Naive thymus-derived CD4-positive, alpha-beta T cell (primary cell): ENCODE measurements around the gene PDXP. TPM values are rescaled to one million over a fixed set of nuclear protein-coding genes. Genes with fewer than 3 reads are reported as not detected.

Experiments
- ATAC-seq: fragments of 150-1000 bp; cut with Tn5 transposase; 2 replicates; pipeline ENCODE4 v1.10.0; 2021; ENCODE audit warnings: mild to moderate bottlenecking, moderate library complexity
- CTCF ChIA-PET: fragments of 350-600 bp; sonication (Branson Sonifier 250); formaldehyde crosslinking; loops from one replicate; lab custom pipeline; 2021; ENCODE audit warnings: antibody characterized with exemption; lab: Charles Lee
- POLR2A ChIA-PET: fragments of 350-600 bp; sonication (Branson Sonifier 250); formaldehyde crosslinking; loops from one replicate; lab custom pipeline; 2021; ENCODE audit warnings: antibody characterized with exemption, inconsistent platforms; lab: Charles Lee
- DNase-seq, 9 donors: peaks; one replicate each; pipeline versions ENCODE4 v3.0.0 to v3.0.0-alpha.2; 2020 to 2022; ENCODE audit warnings: mixed read lengths in 1 of 9
- H3K27ac ChIP-seq: one replicate; pipeline ENCODE4 v1.7.0; 2013; ENCODE audit warnings: mild to moderate bottlenecking, low read depth, low read length, moderate library complexity
- H3K27me3 ChIP-seq, 2 donors: one replicate each; pipeline ENCODE4 v1.7.0; 2013; ENCODE audit warnings: low read length in 2 of 2, mild to moderate bottlenecking in 2 of 2, moderate library complexity in 2 of 2; ENCODE audit not compliant: control insufficient read depth in 2 of 2, insufficient read depth in 2 of 2
- H3K36me3 ChIP-seq, 3 experiments: 1 replicate in 2 of 3; 2 replicates in 1 of 3; pipeline ENCODE4 v1.7.0; 2013; ENCODE audit warnings: low read length in 3 of 3, mild to moderate bottlenecking in 3 of 3, moderate library complexity in 1 of 3; ENCODE audit not compliant: insufficient read depth in 3 of 3, control insufficient read depth in 2 of 3
- H3K4me1 ChIP-seq, 2 donors: one replicate each; pipeline ENCODE4 v1.7.0; 2013; ENCODE audit warnings: low read length in 2 of 2, mild to moderate bottlenecking in 2 of 2, moderate library complexity in 1 of 2; ENCODE audit not compliant: control insufficient read depth in 2 of 2, insufficient read depth in 2 of 2
- H3K4me3 ChIP-seq: 2 replicates; pipeline ENCODE4 v1.7.0; 2013; ENCODE audit warnings: mild to moderate bottlenecking, low read length
- H3K9me3 ChIP-seq, 3 experiments: 1 replicate in 2 of 3; 2 replicates in 1 of 3; pipeline ENCODE4 v1.7.0; 2013; ENCODE audit warnings: low read length in 3 of 3; ENCODE audit not compliant: control insufficient read depth in 2 of 3
- H3K27ac Mint-ChIP-seq, 9 donors: one replicate each; pipeline ENCODE4 v1.8.0; 2020 to 2022; ENCODE audit warnings: mixed read lengths in 9 of 9, mild to moderate bottlenecking in 8 of 9, moderate library complexity in 5 of 9, inconsistent platforms in 2 of 9
- H3K27me3 Mint-ChIP-seq, 5 donors: one replicate each; pipeline ENCODE4 v1.8.0; 2021 to 2022; ENCODE audit warnings: mixed read lengths in 5 of 5, mild to moderate bottlenecking in 1 of 5
- H3K36me3 Mint-ChIP-seq, 5 donors: one replicate each; pipeline ENCODE4 v1.8.0; 2020 to 2022; ENCODE audit warnings: mixed read lengths in 5 of 5, mild to moderate bottlenecking in 3 of 5, inconsistent platforms in 1 of 5
- H3K4me1 Mint-ChIP-seq, 7 donors: one replicate each; pipeline ENCODE4 v1.8.0; 2020 to 2022; ENCODE audit warnings: mixed read lengths in 7 of 7, mild to moderate bottlenecking in 3 of 7, inconsistent platforms in 1 of 7
- H3K4me3 Mint-ChIP-seq, 10 donors: one replicate each; pipeline ENCODE4 v1.8.0; 2020 to 2022; ENCODE audit warnings: mild to moderate bottlenecking in 10 of 10, mixed read lengths in 10 of 10, moderate library complexity in 6 of 10, inconsistent platforms in 2 of 10
- H3K9me3 Mint-ChIP-seq, 11 donors: one replicate each; pipeline ENCODE4 v1.8.0; 2020 to 2022; ENCODE audit warnings: mixed read lengths in 11 of 11, mild to moderate bottlenecking in 4 of 11, inconsistent platforms in 1 of 11, moderate library complexity in 1 of 11
- intact Hi-C, 2 donors: fragments of 100-400 bp; cut with micrococcal nuclease; formaldehyde crosslinking; loops; one replicate each; pipeline ENCODE4 v1.15.1; 2023
- polyA plus RNA-seq, 2 donors: library from polyadenylated mRNA; unstranded; fragments of 300-500 nt; fragmentation: Illumina TruSeq; gene quantifications; one replicate each; pipeline ENCODE4 v1.2.3, GENCODE V29; 2021
- total RNA-seq, 6 experiments: library from RNA in 5 of 6; stranded (reverse) in 5 of 6; gene quantifications; 1 replicate in 5 of 6; 2 replicates in 1 of 6; pipeline ENCODE4 v1.2.3 and lab custom pipeline; 2021 to 2026

PDXP gene
- total and polyA plus RNA-seq, 7 experiments from 2014 or later, result 1.9 to 27.4 (median 4.9) TPM

GRCh38 chr22:37681556-37682049, 23.1 kb downstream of the PDXP start:
- H3K9me3 ChIP-seq, result no peaks in the 10 kb centered on the region
- intact Hi-C loops, result loop anchor here (1.0 to 10.0 kb wide), 6 partner anchors 20 to 142 kb away; partner anchors contain the start of genes GCAT (in 1 of the 2) and GGA1 (in 1 of the 2)
- peaks cover 18 to 20% of the 10 kb centered on the region in 2 donors for H3K4me1 ChIP-seq
- peak overlapping the region in 8 of 9 donors; percentile 31 to 74 (median 44) for H3K27ac Mint-ChIP-seq
- no peak overlapping the region for H3K4me3 ChIP-seq
- POLR2A ChIA-PET, result interaction anchor here (0.6 to 4.0 kb wide), 15 partner anchors 8 to 1365 kb away, joined by 3 to 27 read pairs (median 3); partner anchors contain the start of genes GGA1 and PDXP
- H3K27me3 Mint-ChIP-seq, result no peaks in the 10 kb centered on the region
- no peaks in the 10 kb centered on the region for H3K9me3 Mint-ChIP-seq
- peaks cover 0 to 5% (median 0%) of the 10 kb centered on the region in 3 experiments for H3K36me3 ChIP-seq
- H3K36me3 Mint-ChIP-seq, result peaks cover 0 to 6% (median 0%) of the 10 kb centered on the region in 5 donors
- no peaks in the 10 kb centered on the region for H3K27me3 ChIP-seq
- DNase-seq, result peak; percentile 48 to 74 (median 65)
- CTCF ChIA-PET, result interaction anchor here (0.6 to 13.7 kb wide), 15 partner anchors 10 to 146 kb away, joined by 3 to 254 read pairs (median 5); partner anchors contain the start of genes GGA1, PDXP and SH3BP1
- peaks cover 9 to 37% (median 33%) of the 10 kb centered on the region in 7 donors for H3K4me1 Mint-ChIP-seq
- H3K4me3 Mint-ChIP-seq, result peak overlapping the region in 2 of 10 donors; percentile 25 to 47
- no peak overlapping the region for H3K27ac ChIP-seq
- peak; percentile 37 for ATAC-seq

- Histone ChIP-seq H3K4me1 (peaks cover 19 to 24% of the 10 kb centered on the region in 2 donors), H3K4me3 (no peak overlapping the region), H3K27me3 (no peaks in the 10 kb centered on the region), H3K36me3 (peaks cover 0 to 25% (median 6%) of the 10 kb centered on the region in 3 experiments), H3K27ac (no peak overlapping the region), H3K9me3 (no peaks in the 10 kb centered on the region)
- H3K27ac Mint-ChIP-seq, result peak overlapping the region in 6 of 9 donors; percentile 9 to 97 (median 75)
- ChIA-PET POLR2A (interaction anchor here (1.1 to 4.5 kb wide), 9 partner anchors 9 to 76 kb away, joined by 3 to 41 read pairs (median 27); partner anchors contain the start of genes GGA1, LGALS1 and PDXP), CTCF (interaction anchor here (1.4 to 13.7 kb wide), 4 partner anchors 27 to 78 kb away, joined by 4 to 254 read pairs (median 11); partner anchors contain the start of genes GGA1, PDXP and SH3BP1)
- ATAC-seq (no peak), DNase-seq (no peak)
- intact Hi-C loops, result loop anchor here in 1 of 2 donors (10.0 kb wide), 1 partner anchor 120 kb away; the partner anchor contains the start of gene GCAT
- no peaks in the 10 kb centered on the region for H3K27me3 Mint-ChIP-seq
- H3K4me3 Mint-ChIP-seq, result peak overlapping the region in 7 of 10 donors; percentile 93 to 98 (median 96)
- peaks cover 18 to 45% (median 34%) of the 10 kb centered on the region in 7 donors for H3K4me1 Mint-ChIP-seq
- H3K36me3 Mint-ChIP-seq, result peaks cover 0 to 18% (median 13%) of the 10 kb centered on the region in 5 donors
- H3K9me3 Mint-ChIP-seq, result no peaks in the 10 kb centered on the region
Measured at GRCh38 chr22:37684803-37685615, 26.5 kb downstream of the PDXP start.

- H3K4me3 ChIP-seq, result peak within 1 kb of the TSS; percentile 82
- peak; percentile 91 for ATAC-seq
- intact Hi-C loops, result loop anchor here (1.0 to 10.0 kb wide), 8 partner anchors 9 to 163 kb away; partner anchors contain the start of genes GGA1 (in 2 of the 2), ANKRD54 (in 1 of the 2), EIF3L (in 1 of the 2) and GCAT (in 1 of the 2)
Measured at GRCh38 chr22:37686002-37686982, 27.8 kb downstream of the PDXP start, which contains the start of gene NOL12. NOL12 (plus strand) TSS chr22:37686343; CDS start chr22:37686393, 50 bp downstream.

GRCh38 chr22:37690407-37690806, 31.9 kb downstream of the PDXP start:
- POLR2A ChIA-PET, result interaction anchor here (0.7 kb wide), 1 partner anchor 64 kb away, joined by 3 read pairs; no protein-coding TSS in a partner anchor

More at GRCh38 chr22:37686002-37686982, 27.8 kb downstream of the PDXP start, which contains the start of gene NOL12:
- Histone ChIP-seq H3K9me3 (no peaks in the 10 kb centered on the region), H3K27me3 (no peaks in the 10 kb centered on the region), H3K4me1 (peaks cover 18 to 22% of the 10 kb centered on the region in 2 donors), H3K27ac (peak within 1 kb of the TSS; percentile 84), H3K36me3 (peaks cover 0 to 38% (median 6%) of the 10 kb centered on the region in 3 experiments)
- Mint-ChIP-seq H3K27ac (peak within 1 kb of the TSS; percentile 88 to 99 (median 95)), H3K4me3 (peak within 1 kb of the TSS; percentile 93 to 98 (median 96)), H3K9me3 (no peaks in the 10 kb centered on the region), H3K4me1 (peaks cover 16 to 39% (median 33%) of the 10 kb centered on the region in 7 donors), H3K27me3 (no peaks in the 10 kb centered on the region), H3K36me3 (peaks cover 0 to 22% (median 16%) of the 10 kb centered on the region in 5 donors)
- DNase-seq, result peak; percentile 63 to 82 (median 78)
- POLR2A ChIA-PET, result interaction anchor here (0.5 to 4.5 kb wide), 17 partner anchors 9 to 158 kb away, joined by 3 to 41 read pairs (median 7); partner anchors contain the start of genes ANKRD54, GGA1, LGALS1 and PDXP
- CTCF ChIA-PET, result interaction anchor here (0.6 to 13.7 kb wide), 4 partner anchors 28 to 119 kb away, joined by 3 to 254 read pairs (median 11); partner anchors contain the start of genes GGA1, PDXP and SH3BP1

GRCh38 chr22:37690901-37691504, 32.5 kb downstream of the PDXP start:
- DNase-seq (no peak), ATAC-seq (no peak)
- Mint-ChIP-seq H3K9me3 (no peaks in the 10 kb centered on the region), H3K4me3 (no peak overlapping the region), H3K27ac (no peak overlapping the region), H3K4me1 (peaks cover 15 to 34% (median 29%) of the 10 kb centered on the region in 7 donors), H3K27me3 (no peaks in the 10 kb centered on the region), H3K36me3 (peaks cover 4 to 44% (median 22%) of the 10 kb centered on the region in 5 donors)
- H3K4me3 ChIP-seq, result no peak overlapping the region
- H3K4me1 ChIP-seq, result peaks cover 12 to 14% of the 10 kb centered on the region in 2 donors
- peaks cover 0 to 68% (median 6%) of the 10 kb centered on the region in 3 experiments for H3K36me3 ChIP-seq
- H3K9me3 ChIP-seq, result no peaks in the 10 kb centered on the region
- POLR2A ChIA-PET, result no interaction called here
- CTCF ChIA-PET, result no interaction called here
- H3K27me3 ChIP-seq, result no peaks in the 10 kb centered on the region
- no peak overlapping the region for H3K27ac ChIP-seq
- intact Hi-C loops, result no loop called here

More at GRCh38 chr22:37690407-37690806, 31.9 kb downstream of the PDXP start:
- no peaks in the 10 kb centered on the region for H3K9me3 ChIP-seq
- no peaks in the 10 kb centered on the region for H3K27me3 ChIP-seq
- peaks cover 13 to 16% of the 10 kb centered on the region in 2 donors for H3K4me1 ChIP-seq
- intact Hi-C loops, result no loop called here
- Mint-ChIP-seq H3K4me1 (peaks cover 10 to 32% (median 26%) of the 10 kb centered on the region in 7 donors), H3K27ac (peak overlapping the region in 1 of 9 donors; percentile 5), H3K9me3 (no peaks in the 10 kb centered on the region), H3K27me3 (no peaks in the 10 kb centered on the region), H3K4me3 (peak overlapping the region in 1 of 10 donors; percentile 20), H3K36me3 (peaks cover 4 to 41% (median 22%) of the 10 kb centered on the region in 5 donors)
- H3K4me3 ChIP-seq, result no peak overlapping the region
- DNase-seq (no peak), ATAC-seq (no peak)
- CTCF ChIA-PET, result no interaction called here
- H3K36me3 ChIP-seq, result peaks cover 0 to 68% (median 6%) of the 10 kb centered on the region in 3 experiments
- H3K27ac ChIP-seq, result no peak overlapping the region
